Heart right ventricle (tissue), 16 donors: ENCODE data around the gene SPEG. TPM values are rescaled to one million over a fixed set of nuclear protein-coding genes. Genes with fewer than 3 reads are reported as not detected.

ENCODE experiments used
- ATAC-seq, 8 donors: fragments of 200-7000 bp; cut with Tn5 transposase; one replicate each; pipeline ENCODE4 v1.9.1; 2020; ENCODE audit warnings: mild to moderate bottlenecking in 8 of 8, moderate library complexity in 8 of 8, moderate number of reproducible peaks in 1 of 8
- DNase-seq, 2 donors: peaks; one replicate each; pipeline ENCODE4 v3.0.0-alpha.2; 2020
- H3K27ac ChIP-seq, 10 donors: fragments of 200-600 bp; sonication (generic) in 2 of 10; one replicate each; pipeline versions ENCODE4 v1.5.0 to v1.8.0; 2020 to 2022; ENCODE audit warnings: mild to moderate bottlenecking in 3 of 10
- H3K27me3 ChIP-seq, 7 donors: fragments of 200-600 bp; one replicate each; pipeline ENCODE4 v1.8.0; 2021 to 2022; ENCODE audit warnings: mild to moderate bottlenecking in 2 of 7
- H3K36me3 ChIP-seq, 9 donors: fragments of 200-600 bp; sonication (generic) in 1 of 9; one replicate each; pipeline versions ENCODE4 v1.5.0 to v1.8.0; 2020 to 2022; ENCODE audit warnings: mild to moderate bottlenecking in 2 of 9
- H3K4me1 ChIP-seq, 9 donors: fragments of 200-600 bp; sonication (generic) in 1 of 9; one replicate each; pipeline versions ENCODE4 v1.5.0 to v1.8.0; 2020 to 2022; ENCODE audit warnings: mild to moderate bottlenecking in 4 of 9
- H3K4me3 ChIP-seq, 10 donors: fragments of 200-600 bp; sonication (generic) in 2 of 10; one replicate each; pipeline versions ENCODE4 v1.5.0 to v1.8.0; 2020 to 2022; ENCODE audit warnings: mild to moderate bottlenecking in 7 of 10, moderate library complexity in 2 of 10
- H3K9me3 ChIP-seq, 11 donors: fragments of 200-600 bp in 10 of 11; sonication (generic) in 2 of 11; one replicate each; pipeline versions ENCODE4 v1.5.0 to v1.8.0; 2013 to 2022; ENCODE audit warnings: mild to moderate bottlenecking in 2 of 11, control low read depth in 1 of 11, moderate library complexity in 1 of 11
- CTCF ChIP-seq, 9 donors: fragments of 200-600 bp; sonication (generic) in 2 of 9; IDR thresholded peaks; one replicate each; pipeline versions ENCODE4 v1.5.0 to v1.8.0; 2021 to 2022; ENCODE audit warnings: antibody characterized with exemption in 9 of 9, mild to moderate bottlenecking in 5 of 9, moderate library complexity in 1 of 9
- WGBS, 2 donors: extraction: QIAGEN DNeasy Blood & Tissue Kit; methylation state at CpG; one replicate each; pipeline ENCODE4 v1.1.7; 2013; ENCODE audit warnings: inconsistent platforms in 1 of 2; 5-methylcytosine and 5-hydroxymethylcytosine counted together
- intact Hi-C, 10 donors: fragments of 100-400 bp; cut with DNase I; formaldehyde crosslinking; loops; one replicate each; pipeline versions ENCODE4 v1.11.1 to v1.14.2; 2022
- polyA plus RNA-seq, 2 donors: library from polyadenylated mRNA; stranded (reverse); fragments of 200-250 nt; gene quantifications; one replicate each; pipeline ENCODE4 v1.2.3, GENCODE V29; 2013
- total RNA-seq, 10 donors: library from RNA; stranded (reverse); fragmentation: NEBNext Ultra II Directional in 3 of 10; extraction: Animal tissue kit (Norgen Biotek cat#: 25700) in 3 of 10; gene quantifications; one replicate each; pipeline versions ENCODE4 v1.2.1 to v1.2.4, GENCODE V29; 2021 to 2023
- donor health status: Arrhythmogenic right ventricular cardiomyopathy.
- donor health status: ischemic (EF 13 %, LVEDD 7.1; RV severe dilation, severe dysfunction).
- donor health status: healthy with polysubstance abuse.
- donor health status: DM: no; HTN: yes; CAD: no.
- donor health status: DM: no; HTN: no; CAD: no.
- donor health status: ischemic (EF 25% LVEDD 6.9; RV normal size, moderate dysfunction).
- donor health status: ischemic (EF 25% LVEDD 5.7; RV mildly dilated, moderate dysfunction).
- donor health status: healthy.
- donor health status: DM: yes; HTN: yes; CAD: no.
- donor health status: Ischemic cardiomyopathy.
- donor health status: ischemic (EF 35%, LVEDD 5.7; RV mildly dilated, moderate dysfunction).
- donor health status: nonischemic (EF 11% LVEDD 7.7; RV severe dilation, severe dysfunction).
- donor health status: DM: yes; HTN: yes; CAD: no.
- donor health status: PGD.
- donor health status: ischemic (EF 29% LVEDD 5.4; RV normal size, mild dysfunction).
- donor health status: nonischemic (EF 23%, LVEDD 6.1; RV moderate dilation, normal function).

The SPEG gene
- total and polyA plus RNA-seq, 12 donors = 62.9 to 151 (median 120) TPM

DNA sequence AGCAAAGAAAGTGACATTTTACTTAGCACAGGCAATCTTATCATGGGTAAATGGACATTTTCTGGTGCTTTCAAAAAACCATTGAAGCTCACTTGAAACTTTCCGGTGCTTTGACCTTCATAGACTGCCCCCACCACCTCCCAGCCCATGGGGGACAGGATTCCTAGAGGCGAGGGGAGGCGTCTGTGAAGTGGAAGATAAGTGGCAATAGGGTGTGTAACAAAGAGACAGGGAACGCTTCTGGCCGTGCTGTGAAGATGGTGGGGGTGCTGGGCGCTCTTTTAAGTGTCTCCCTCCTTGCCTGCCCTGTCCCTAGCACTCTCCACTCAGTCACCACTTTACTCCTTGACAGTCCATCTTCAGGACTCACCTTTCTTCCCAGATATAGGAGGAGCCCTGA lies 40.6 kb downstream of the SPEG start:
- DNase-seq = no peak
- intact Hi-C loops = loop anchor here in 8 of 10 donors (5.0 kb wide), 3 partner anchors 47 to 57 kb away; no protein-coding TSS in a partner anchor
- no peak overlapping the region for H3K4me3 ChIP-seq
- peaks cover 0 to 46% (median 0%) of the 10 kb centered on the region in 9 donors for H3K36me3 ChIP-seq
- no peaks in the 10 kb centered on the region for H3K27me3 ChIP-seq
- TF ChIP-seq CTCF (IDR thresholded peaks at IDR 0.05) = no peak
- peaks cover 0 to 48% (median 10%) of the 10 kb centered on the region in 9 donors for H3K4me1 ChIP-seq
- peak in 4 of 8 donors; percentile 4 to 40 (median 27) for ATAC-seq
- WGBS, 2 donors = 28 to 37% methylated on average over 6 of the region's 6 CpGs
- no peaks in the 10 kb centered on the region for H3K9me3 ChIP-seq
- peak overlapping the region in 6 of 10 donors; percentile 35 to 78 (median 57) for H3K27ac ChIP-seq

- Histone ChIP-seq H3K36me3 (peaks cover 0 to 52% (median 0%) of the 10 kb centered on the region in 9 donors), H3K4me1 (peaks cover 0 to 41% (median 6%) of the 10 kb centered on the region in 9 donors), H3K9me3 (no peaks in the 10 kb centered on the region), H3K27me3 (no peaks in the 10 kb centered on the region), H3K27ac (peak overlapping the region in 6 of 10 donors; percentile 49 to 78 (median 57)), H3K4me3 (no peak overlapping the region)
- peak; percentile 66 to 77 for DNase-seq
- intact Hi-C loops = loop anchor here (1.0 to 5.0 kb wide), 5 partner anchors 46 to 56 kb away; no protein-coding TSS in a partner anchor
- TF ChIP-seq CTCF (IDR thresholded peaks at IDR 0.05) = peak; percentile 64 to 93 (median 84)
- peak in 7 of 8 donors; percentile 41 to 81 (median 70) for ATAC-seq
- 29 to 33% methylated on average over 14 of the region's 14 CpGs for WGBS, 2 donors
Observed at GRCh38 chr2:219475697-219476651, 41.3 kb downstream of the SPEG start.

DNA sequence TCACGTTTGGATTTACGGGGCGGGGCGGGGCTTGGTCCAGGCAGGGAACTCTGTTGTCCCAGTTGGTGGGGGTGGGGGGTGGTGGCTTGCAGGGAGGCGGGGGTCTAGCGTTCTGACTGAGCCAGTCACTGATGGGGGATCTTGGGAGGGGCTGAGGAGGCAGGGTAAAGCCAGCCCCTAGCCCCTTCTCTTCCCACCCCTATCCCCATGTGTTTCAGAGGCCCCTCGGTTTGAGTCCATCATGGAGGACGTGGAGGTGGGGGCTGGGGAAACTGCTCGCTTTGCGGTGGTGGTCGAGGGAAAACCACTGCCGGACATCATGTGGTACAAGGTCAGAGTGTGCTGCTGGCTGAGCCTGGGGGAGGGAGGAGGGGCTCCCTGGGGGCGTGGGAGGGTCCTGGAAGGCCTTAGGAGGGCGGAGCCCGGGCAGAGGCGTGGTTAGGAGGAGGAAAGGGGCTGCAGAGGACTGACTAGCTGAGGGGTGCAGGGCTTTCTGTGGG lies 42.1 kb downstream of the SPEG start:
- intact Hi-C loops = loop anchor here (1.0 to 5.0 kb wide), 5 partner anchors 46 to 56 kb away; no protein-coding TSS in a partner anchor
- Histone ChIP-seq H3K27me3 (peaks cover 0 to 3% (median 0%) of the 10 kb centered on the region in 7 donors), H3K27ac (peak overlapping the region in 4 of 10 donors; percentile 21 to 61 (median 48)), H3K4me3 (no peak overlapping the region), H3K9me3 (no peaks in the 10 kb centered on the region), H3K4me1 (peaks cover 0 to 37% (median 6%) of the 10 kb centered on the region in 9 donors), H3K36me3 (peaks cover 0 to 51% (median 0%) of the 10 kb centered on the region in 9 donors)
- 21 to 35% methylated on average over 16 of the region's 16 CpGs for WGBS, 2 donors
- DNase-seq (no peak), ATAC-seq (peak in 2 of 8 donors; percentile 6 to 15)
- no peak for TF ChIP-seq CTCF (IDR thresholded peaks at IDR 0.05)

- peak overlapping the region in 5 of 10 donors; percentile 46 to 61 (median 47) for H3K27ac ChIP-seq
- 78 to 81% methylated on average over 13 of the region's 13 CpGs for WGBS, 2 donors
- no peak overlapping the region for H3K4me3 ChIP-seq
- intact Hi-C loops = loop anchor here in 9 of 10 donors (2.0 to 5.0 kb wide), 4 partner anchors 45 to 55 kb away; no protein-coding TSS in a partner anchor
- H3K4me1 ChIP-seq = peaks cover 0 to 37% (median 6%) of the 10 kb centered on the region in 9 donors
- peaks cover 0 to 51% (median 0%) of the 10 kb centered on the region in 9 donors for H3K36me3 ChIP-seq
- peak in 2 of 8 donors; percentile 0 to 4 for ATAC-seq
- peaks cover 0 to 8% (median under 1%) of the 10 kb centered on the region in 7 donors for H3K27me3 ChIP-seq
- no peak for DNase-seq
- TF ChIP-seq CTCF (IDR thresholded peaks at IDR 0.05) = no peak
- H3K9me3 ChIP-seq = no peaks in the 10 kb centered on the region
Observed at GRCh38 chr2:219477179-219477578, 42.5 kb downstream of the SPEG start.
